GM18505 (cell line): ENCODE data around the gene C5orf58.

Experiments used
- ATAC-seq: cut with Tn5 transposase; IDR thresholded peaks from one replicate; pipeline ENCODE4 v1.9.1; 2021; ENCODE audit not compliant: unreplicated experiment
- POLR2A ChIP-seq: IDR thresholded peaks from 4 replicates; pipeline ENCODE4 v1.6.1; 2011; ENCODE audit warnings: borderline replicate concordance; ENCODE audit not compliant: insufficient read depth, insufficient read length; ENCODE audit errors: extremely low read depth

C5orf58 gene

GRCh38 chr5:170211575-170212334 is 21.0 kb upstream of the C5orf58 start:
- TF ChIP-seq POLR2A, result no peak
- ATAC-seq, result no peak

DNA sequence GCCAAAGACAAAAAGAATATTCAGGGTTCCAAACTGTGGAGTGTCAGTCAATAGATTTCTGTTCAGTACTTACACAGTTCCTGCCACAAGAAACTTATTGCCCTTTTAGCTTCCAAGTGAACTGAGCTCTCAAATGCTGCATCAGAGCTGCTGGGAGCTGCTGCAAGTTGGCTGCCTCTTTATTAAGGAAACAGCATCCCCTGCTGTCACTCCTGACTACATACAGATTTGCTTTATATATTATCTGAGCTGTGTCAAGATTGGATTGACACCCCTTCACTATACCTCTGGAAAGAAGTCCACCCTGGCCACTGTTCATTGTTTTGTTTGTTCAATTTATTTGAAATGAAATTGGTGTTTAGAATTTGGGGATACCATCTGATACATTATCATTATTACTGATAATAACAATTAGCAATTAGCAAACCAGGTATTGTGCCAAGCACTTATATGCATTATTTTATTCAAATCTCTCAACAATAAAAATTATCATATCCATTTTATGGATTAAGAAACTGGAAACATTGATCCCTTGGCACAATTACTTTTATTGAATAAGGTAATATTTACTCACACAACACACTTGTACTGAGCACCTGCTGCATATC is 16.4 kb upstream of the C5orf58 start:
- ATAC-seq, result no peak
- TF ChIP-seq POLR2A, result no peak

- no peak for TF ChIP-seq POLR2A
- ATAC-seq, result no peak
These were observed 15.0 kb upstream of the C5orf58 start for GRCh38 chr5:170217831-170218230.

- ATAC-seq, result no peak
- TF ChIP-seq POLR2A, result no peak
These were observed 14.1 kb upstream of the C5orf58 start for GRCh38 chr5:170218726-170219125.

- no peak for TF ChIP-seq POLR2A
- ATAC-seq, result no peak
These were observed 13.2 kb upstream of the C5orf58 start for GRCh38 chr5:170219615-170220014.

DNA sequence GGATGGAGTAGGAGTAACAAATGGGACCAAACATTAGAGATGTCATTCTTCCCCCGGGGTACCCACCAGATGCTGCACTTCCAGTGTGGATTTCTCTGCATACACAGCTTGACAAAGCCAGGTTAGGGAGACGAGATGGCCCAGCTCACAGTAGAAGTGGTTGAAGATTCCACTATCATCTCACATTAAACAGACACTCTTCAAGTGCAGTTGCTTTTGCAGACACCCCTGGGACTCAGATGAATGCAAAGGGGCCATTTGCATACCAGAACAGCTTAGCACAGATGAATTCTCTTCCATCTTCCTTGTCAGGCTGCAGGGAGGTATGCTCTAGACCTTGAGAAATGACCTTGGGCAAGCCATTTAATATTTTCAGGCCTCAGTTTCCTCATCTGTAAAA is 12.6 kb upstream of the C5orf58 start:
- no peak for ATAC-seq
- TF ChIP-seq POLR2A, result no peak

DNA sequence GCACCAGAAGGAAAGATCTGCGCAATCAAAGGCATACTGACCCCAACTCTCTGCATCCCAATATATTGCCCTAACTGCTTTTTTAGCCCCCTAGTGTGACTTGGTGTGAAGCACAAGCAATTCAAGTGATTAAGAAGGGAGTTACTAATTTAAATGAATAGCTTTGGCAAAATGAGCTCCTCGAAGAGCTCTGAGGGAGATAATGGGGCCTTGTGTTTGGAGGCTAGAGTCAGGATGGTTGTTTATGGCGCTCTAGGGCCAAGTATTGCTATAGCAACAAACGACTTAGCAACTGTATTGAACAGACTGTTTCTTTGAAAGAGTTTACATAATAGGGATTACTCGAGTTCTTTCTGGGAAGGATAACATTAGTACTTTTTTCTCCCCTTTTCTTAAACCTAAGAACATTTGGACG is 11.5 kb upstream of the C5orf58 start:
- no peak for TF ChIP-seq POLR2A
- no peak for ATAC-seq

DNA sequence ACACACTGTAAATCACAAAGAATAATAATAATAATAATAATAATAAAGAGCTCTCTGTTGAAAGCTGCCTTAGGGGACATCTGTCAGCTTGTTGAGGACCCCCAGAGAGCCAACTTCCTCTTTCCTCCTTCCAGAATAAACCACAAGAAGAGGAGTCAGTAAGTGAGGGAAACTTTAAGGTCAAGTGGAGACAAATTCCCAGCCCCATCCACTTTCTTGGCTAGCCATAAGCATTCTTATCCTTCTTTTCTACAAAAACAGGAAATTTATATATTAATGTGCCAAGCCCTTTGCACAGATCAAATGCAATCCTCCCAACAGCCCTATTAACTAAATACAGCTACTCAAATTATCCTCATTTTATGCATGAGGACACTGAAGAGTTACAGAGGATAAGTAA is 9.4 kb upstream of the C5orf58 start:
- no peak for TF ChIP-seq POLR2A
- ATAC-seq, result no peak

- no peak for TF ChIP-seq POLR2A
- ATAC-seq, result no peak
These were observed 8.9 kb upstream of the C5orf58 start for GRCh38 chr5:170223906-170224305.

GRCh38 chr5:170225326-170226128 is 7.3 kb upstream of the C5orf58 start:
- no peak for TF ChIP-seq POLR2A
- no peak for ATAC-seq

DNA sequence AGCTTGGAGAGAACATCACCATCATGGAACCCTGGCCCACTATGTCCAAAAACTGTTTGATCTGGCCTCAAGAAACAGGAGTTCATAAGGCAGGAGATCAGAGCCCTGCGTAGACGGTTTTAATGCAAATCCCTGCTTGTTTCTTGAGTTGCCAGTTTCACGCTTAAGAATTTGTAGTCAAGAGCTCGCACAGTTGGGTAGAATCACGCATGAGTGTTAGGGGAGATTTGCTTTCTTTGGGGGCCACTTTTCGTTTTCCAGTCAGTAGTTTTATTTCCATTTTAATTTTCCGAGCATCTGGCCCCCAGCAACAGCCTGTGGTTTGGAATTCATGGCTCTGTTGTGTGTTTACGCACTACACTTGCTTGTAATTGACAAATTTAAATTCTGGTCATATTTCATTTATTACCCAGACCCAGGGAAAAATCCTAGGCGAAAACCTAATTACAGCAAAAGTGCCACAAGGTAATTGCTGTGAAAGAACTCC is 6.6 kb upstream of the C5orf58 start:
- ATAC-seq, result no peak

DNA sequence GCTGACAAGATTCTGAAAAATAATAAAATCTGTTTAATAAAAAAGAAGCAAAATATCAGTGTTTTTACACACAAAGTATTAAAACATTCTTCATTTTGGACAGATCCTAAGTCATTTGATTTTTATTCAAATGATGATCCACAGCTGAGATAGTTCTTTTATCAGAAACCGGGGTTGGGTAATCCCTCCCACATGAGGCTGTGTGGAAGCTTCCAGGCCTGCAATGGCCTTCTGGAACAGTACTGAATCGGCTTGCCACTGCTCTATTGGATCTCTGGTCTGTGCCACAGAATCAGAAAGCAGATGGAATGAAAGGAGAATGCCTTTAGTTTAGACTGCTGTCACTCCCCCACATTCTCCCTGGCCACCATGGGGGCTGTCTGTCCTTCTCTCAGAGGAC is 6.1 kb upstream of the C5orf58 start:
- no peak for ATAC-seq
- TF ChIP-seq POLR2A, result no peak

More for the DNA sequence above, 6.6 kb upstream of the C5orf58 start:
- TF ChIP-seq POLR2A, result no peak

DNA sequence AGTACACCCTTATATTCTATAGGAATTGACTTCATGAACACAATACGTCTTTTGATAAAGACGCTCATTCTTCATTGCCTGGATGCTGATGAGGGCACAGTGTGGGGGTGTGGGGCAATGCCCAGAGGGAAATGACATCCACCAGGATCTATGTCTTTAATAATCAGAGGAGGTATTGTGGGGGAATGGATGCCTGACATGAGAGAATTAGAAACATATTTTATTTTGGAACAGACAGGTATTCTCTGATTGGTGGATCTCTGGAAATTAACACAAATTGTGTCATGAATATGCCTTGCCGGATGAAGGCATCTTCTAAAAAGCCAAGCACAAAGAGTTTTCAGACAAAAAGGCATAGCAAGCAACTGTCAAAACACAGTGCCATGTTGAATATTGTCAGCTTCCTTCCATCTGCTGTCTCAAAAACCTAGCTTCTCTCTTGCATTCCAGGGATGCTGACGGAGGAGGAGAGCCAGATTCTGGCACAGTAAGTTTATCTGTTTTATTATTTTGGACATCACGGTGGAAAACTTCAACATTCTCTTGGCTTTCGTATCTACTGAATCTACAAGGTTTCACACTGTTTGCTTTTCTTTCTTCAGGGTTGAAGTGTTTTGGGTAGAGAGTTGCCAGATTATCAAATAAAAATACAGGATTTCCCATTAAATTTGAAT is 3.9 kb upstream of the C5orf58 start:
- no peak for ATAC-seq
- TF ChIP-seq POLR2A, result no peak
